GM19455 (cell line): ENCODE measurements around the gene UBE2Z.
"Not testable (repeated sequence)": the region's sequence is repeated elsewhere in the genome, so short reads cannot be mapped to it uniquely, and the experiment has no call there.

Experiments used
- ATAC-seq: cut with Tn5 transposase; IDR thresholded peaks from one replicate; pipeline ENCODE4 v1.9.1; 2021; ENCODE audit not compliant: unreplicated experiment

UBE2Z gene

DNA sequence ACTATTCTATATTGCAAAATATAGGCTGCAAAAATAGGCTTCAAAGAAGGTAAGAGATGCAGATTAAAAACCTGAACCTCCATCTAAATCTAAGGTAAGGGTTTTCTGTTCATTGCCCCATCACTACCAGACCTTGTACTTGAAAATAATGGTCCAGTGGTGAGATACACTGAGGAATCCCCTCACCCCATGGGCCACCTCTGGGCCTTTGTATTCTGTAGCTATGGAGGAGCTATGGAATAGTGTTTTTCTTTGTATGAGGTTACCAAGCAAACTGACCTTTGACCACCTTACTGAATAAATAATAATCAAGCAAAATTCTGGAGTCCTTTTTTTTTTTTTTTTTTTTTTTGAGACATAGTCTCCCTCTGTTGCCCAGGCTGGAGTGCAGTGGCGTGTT is 4.8 kb upstream of the UBE2Z start:
- ATAC-seq = no peak

DNA sequence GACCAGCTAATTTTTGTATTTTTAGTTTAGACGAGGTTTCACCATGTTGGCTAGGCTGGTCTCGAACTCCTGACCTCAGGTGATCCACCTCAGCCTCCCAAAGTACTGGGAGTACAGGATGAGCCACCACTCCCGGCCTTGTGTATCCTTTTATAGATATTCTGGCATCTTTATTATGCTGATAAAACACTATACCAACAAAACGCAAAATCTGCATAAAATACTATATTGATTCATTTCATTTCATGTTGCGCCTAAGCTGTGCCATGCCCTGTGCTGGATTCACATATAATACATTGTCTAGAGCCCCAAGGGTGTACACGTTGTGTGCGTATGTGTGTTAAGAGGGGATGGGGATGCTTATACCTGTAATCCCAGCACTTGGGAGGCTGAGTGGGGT is 3.8 kb upstream of the UBE2Z start:
- no peak for ATAC-seq

DNA sequence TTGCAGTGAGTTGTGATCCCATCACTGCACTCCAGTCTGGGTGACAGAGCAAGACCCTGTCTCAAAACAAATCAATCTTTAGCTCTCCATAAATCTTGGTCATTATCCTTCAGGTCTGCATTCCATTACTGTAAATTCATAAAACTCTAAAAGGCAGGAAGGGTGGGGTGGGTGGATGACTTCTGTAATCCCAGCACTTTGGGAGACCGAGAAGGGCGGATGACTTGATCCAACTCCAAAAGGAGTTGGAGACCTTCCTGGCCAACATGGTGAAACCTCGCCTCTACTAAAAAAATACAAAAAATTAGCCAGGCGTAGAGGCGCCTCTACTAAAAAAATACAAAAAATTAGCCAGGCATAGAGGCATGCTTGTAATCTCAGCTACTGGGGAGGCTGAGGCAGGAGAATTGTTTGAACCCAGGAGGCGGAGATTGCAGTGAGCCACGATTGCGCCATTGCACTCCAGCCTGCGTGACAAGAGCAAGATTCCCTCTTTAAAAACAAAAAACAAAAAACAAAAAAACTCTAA is 2.2 kb upstream of the UBE2Z start:
- ATAC-seq = no peak

DNA sequence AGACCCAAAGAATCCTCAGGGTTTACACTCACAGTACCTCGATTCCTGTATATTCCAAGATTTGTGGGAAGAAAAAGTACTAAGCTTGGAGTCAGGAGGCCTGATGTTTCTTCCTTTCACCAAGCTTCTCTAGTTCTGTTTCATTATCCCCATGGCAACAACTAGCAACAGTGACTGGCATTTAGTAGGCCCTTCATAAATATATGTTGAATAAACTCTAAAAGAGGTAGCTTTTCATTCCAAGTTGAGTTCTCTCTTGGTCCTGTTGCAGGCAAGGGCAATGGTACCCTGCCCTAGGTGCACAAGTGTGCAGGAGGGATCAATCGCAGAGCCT is 527 bp upstream of the UBE2Z start:
- ATAC-seq = no peak

DNA sequence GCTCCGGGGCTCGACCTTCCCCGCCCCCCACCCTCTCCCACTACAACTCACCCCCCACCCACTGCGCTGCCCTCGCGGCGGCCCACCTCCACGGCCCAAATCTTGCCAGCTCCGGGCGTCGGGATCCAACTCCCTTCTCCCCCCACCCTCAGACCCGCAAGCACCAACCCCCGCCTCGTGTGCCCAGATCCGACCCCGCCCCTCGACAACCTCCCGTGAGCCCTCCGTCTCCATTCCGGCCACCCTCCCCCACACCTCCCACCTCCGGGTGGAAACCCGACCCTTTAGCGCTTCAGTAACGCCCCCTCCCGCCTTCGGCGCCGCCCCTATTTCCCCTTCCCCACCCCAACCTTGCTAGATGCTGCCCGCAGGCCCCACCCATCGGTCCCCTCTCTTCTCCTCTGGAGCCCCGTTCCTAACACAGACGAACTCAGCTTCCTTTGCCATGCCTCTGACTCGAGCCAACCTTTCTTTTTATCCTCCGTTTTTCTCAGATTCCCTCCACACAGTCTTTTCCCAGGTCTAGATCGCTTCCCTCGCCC is 717 bp downstream of the UBE2Z start:
- peak; percentile 39 for ATAC-seq

DNA sequence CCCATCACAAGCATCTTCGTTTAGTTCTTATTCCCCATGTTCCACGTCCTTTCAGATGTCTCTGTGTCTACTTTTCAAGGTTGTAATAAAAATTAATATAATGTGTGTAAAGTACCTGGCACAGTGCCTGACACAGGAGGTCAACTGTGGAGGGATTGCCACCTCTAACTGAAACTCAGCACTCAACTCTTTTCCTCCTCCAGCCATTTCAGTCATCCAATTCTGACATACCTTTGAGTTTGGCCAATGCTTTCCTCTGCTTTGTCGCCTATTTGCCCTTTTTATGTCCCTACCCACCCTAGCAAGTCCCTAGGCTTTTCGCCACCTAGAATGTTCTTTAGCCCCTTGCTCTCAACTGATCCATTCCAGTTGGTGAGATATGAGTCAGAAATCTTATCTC is 1.6 kb downstream of the UBE2Z start:
- no peak for ATAC-seq

DNA sequence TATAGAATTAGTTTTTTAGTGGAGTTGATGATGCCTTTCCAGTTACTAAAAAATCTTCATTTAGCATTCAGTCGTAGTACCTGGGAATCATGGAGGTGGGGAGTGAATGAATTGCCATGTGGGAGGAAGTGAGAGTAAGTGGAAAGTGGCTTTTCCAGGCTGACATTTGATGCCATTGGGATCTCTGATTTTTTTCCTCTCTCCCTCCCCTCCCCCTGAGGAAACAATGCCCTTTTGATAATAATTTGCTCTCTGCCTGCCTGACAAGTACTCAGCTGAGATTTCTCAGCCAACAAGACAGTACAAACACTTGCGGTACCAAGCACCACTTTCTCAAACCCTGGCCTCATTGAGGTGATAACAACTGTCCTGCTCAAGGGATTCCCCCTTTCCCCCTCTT is 2.2 kb downstream of the UBE2Z start:
- ATAC-seq = no peak

DNA sequence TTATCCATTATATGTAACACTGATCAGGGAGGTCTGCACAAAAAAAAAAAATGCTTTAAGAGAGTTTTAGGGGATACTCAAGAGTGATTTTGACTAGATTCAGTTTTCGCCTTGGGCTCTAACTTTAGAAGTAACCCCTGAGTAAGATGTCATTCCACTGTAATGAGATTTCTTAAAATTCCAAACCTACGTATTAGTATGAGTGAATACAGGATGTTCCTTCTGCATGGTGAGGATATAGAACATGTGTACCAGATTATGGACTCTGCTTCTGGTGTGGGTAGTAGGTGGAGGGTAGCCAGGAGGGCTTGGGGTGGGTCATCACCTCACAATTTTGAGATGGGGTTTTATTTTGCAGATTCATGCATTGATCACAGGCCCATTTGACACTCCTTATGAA is 4.3 kb downstream of the UBE2Z start:
- no peak for ATAC-seq

DNA sequence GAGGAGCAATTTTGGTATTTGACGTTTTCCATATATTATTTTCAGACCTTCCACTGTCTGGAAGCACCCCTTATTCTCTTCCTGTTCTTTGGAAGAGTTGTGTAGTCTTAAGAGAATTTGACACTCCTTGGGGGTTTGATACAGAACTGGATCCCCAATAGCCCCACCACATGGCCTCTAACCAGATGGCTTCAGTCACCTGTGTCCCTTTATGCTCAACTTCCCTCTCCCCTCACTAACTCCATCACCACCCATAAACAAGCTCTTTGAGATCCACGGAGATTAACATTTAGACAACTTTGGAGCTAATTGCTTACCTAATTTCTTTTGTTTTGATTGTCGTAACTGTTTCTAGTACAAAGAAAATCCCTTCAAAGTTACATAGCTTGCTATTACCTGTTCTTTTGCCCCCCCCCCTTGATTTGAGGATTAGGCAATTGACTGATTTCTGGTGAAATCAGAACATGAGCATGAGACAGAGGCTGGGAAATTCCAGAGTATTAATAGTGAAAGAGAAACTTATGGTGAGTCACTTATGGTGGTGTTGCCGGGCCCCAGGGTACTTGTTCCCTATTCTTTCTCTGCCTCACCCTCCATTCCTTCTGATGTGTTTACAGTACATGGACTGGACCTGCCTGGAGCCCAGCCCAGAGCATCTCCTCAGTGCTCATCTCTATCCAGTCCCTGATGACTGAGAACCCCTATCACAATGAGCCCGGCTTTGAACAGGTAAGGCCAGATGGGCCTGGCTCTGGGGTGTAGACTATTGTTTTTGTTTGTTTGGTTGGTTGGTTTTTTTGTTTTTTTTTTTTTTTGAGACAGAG is 7.5 kb downstream of the UBE2Z start:
- peak; percentile 50 for ATAC-seq

DNA sequence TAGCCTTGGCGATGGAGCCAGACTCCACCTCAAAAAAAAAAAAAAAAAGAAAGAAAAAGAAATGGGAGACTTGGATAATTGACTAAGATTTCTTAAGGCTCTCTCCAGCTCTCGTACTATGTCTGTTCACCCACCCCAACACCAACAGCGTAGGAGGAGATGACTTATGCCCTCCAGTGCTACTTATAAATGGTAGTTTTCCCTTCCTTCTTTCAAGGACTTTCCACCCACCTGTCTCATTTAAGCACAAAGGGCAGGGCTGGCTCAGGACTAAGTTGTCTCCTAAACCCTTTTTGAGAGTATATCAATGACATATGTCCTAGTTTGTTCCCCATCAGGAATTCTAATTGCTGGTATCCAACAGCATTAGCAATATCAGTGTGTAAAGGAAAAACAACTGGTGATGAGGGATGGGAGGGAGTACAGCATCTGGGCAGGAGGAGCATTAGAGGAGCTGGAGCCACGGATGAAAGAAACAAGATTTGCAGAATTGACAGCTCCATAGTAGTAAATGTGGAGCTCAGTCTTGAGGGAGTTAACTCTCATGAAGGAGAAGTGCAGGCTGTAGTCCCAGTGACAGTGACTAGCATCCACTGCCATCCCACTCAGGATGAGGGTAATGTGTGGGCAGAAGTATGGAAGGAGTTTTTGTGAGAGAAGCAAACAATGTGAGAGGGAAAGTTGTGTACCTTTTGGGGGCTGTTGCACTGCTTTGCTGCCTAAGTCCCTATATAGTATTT is 17.2 kb downstream of the UBE2Z start:
- no peak for ATAC-seq

DNA sequence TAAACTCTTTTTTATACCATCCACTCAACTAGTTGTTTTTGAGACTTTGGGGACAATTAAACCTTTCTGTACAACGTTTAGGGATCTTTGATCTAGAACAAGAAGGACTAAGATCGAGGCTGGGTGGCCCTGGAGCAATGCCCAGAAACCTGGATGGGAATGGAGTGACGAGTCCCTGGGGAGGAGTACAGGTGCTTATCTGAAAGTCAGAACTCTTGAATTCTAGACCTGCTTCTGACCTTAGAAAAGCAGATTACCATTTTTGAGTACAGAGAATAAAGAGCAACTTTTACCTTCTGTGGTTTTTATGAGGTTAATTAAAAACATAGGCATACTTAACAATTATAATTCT is 17.8 kb downstream of the UBE2Z start:
- no peak for ATAC-seq

DNA sequence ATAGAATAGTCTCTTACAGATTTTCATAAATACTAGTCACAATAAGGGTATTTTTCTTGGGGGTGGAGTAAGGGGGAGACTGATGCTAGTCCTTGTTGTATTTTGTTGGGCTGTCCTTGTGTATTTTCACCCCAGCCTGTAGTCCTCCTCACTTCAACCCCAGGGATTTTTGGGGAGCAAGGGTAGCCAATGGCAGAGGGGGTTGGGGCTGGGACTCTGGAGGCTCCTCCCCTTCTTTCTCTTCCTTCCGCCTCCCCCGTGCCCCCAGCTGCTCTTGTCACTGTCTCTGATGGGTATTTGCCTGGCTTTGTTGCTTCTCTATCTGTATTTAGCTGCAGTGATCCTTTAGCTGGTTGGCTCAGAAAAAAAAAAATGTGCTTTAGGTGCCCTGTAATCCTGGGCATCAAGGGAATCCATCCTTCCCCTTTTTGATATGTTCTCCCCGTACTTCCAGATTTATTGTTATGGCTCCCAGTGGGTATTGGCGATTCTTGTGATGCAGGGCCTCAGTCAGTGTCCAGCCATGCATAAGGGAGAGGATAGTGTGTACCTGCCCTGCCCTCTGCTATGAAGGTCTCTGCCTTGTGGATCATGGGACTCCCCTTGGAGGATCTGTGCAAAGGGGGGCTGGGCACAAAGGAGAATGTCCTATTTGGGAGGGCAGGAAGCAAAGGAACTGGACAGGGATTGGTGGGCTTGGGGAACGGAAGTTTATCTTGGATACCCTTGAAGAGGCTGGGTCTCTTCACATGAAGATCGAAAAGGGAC is 20.0 kb downstream of the UBE2Z start:
- no peak for ATAC-seq

DNA sequence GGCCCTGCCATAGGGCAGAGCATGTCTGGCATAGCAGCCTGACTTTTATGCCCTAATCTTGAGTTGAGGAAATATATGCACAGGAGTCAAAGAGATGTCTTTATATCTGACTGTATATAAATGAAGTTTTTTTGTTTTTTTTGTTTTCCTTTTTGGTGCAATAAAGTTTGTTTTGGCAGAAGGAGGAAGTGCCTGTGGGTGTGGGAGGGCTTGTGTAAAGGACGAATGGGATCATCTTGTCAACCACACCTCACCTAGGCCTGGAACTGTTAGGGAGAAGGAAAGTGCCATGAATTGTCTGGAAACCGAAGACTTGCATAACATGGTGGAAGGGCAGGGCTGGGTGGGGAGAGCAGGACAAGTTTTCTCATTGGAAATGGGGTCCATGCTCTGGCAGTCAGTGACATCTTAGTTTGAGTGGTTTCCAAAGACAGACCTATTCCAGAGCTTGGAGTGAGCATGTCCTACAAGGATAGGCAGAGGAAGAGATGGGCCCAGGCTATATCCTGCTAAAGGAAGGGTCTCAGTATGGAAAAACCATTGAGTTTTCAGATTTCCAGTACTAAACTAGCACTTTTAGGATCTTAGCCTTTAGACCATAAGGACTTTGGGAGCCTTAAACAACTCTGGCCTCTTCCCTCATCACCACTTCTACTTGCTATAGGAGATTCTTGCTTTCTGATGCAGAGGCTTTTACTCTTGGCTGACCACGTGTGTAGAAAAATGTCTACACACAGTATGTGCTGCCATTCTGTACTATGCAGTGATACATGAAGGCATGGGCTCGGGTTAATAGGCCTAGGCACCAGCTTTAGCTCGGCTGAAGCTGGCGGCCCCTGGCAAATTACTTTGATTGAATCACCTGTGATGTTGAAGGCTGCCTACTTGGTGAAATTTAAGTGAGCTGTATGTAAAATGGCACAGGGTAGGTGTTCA is 20.9 kb downstream of the UBE2Z start:
- ATAC-seq = no peak

DNA sequence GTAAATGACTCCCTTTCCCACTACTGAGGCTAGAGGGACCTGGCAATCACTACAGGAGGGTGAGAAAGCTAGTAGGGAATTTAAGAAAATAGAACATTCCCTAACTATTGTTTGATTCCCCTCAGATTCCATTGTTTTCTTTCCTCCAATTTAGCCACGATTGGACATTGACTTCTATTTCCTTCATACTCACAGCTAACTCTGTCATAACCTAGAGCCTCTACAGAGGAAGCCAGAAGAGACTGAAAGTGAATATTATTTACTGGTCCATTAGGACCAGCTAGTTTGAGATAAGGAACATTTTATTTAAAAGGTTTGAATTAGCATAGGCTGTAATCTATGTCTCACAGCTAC is 21.6 kb downstream of the UBE2Z start:
- ATAC-seq = no peak

DNA sequence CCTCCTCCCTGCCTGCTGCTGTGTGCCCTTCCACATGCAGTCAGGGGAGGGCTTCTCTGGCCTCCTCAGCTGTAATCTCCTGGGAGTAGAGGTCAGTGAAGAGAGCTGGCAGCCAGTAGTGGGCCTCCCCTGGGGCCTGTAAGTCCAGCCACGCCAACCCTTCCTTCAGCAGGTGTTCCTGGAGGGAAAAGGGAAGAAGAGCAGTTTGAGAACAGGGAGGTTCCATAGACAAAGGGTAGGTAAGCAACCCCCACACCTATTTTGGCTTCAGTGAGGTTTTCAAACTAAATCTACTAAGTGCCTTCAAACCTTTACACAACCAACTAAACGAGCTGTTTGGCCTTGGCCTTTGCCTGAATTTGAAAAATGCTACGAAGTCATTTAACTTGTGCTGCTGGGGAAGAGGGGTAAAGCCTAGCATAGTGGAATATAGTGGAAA is 22.2 kb downstream of the UBE2Z start:
- no peak for ATAC-seq

DNA sequence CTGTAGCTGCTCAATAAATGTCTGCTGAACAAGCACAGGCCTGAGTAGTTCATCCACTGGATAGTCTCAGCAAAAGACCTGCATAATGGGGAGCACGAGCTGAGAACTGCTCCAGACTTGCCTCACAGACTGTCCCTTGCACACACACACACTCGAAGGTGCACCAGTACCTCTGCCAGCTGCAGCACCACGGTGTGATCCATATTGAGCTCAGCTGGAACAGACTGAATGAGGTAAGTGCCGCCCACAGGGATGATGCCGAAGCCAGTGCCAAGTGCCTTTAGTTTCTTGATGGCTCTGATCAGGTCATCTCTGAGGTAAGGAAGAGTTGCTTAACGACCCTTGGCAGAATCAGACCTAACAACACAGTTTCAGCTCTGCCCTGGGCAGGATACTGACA is 24.8 kb downstream of the UBE2Z start:
- ATAC-seq = no peak

DNA sequence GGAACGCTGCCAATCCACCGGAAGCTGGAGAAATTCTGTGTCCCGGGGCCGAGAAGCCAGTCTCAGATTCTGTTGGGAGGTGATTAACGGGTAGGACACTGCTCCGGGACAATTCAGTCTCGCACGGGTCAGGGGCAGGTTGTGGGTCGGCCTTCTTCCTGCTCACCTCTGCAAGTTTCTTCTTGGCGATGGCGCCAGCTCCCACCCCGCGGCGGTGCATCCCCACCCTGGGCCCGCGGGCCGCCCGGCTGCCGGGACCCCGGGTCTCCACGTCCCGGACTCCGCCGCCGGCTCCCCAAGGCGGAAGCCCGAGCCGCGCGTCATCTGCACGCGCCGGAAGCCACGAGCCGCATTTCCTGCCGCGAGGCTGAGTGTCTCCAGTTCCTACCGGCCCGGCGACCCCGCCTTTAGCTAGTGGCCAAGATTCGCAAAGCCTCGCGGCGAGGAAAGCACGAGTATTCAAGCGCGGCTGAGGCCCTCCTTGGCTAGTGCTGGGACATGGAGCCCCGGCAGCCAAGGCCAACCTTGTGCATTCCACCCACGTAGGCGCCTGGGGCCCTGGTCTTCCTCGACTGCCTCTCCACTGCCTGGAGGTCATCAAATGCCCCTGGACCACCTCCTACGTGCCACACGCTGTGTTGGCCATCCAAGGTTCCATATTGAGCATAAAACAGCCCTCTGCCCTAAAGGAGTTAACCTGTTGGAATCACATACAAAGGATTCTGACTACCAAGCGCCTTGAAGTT is 36.5 kb downstream of the UBE2Z start, which contains the start of gene SNF8:
Gene SNF8, minus strand, starts transcription at position 328 of the 746 bp plus-strand sequence. Its CDS starts 108 bp downstream, at position 220.
- peak; percentile 78 for ATAC-seq

DNA sequence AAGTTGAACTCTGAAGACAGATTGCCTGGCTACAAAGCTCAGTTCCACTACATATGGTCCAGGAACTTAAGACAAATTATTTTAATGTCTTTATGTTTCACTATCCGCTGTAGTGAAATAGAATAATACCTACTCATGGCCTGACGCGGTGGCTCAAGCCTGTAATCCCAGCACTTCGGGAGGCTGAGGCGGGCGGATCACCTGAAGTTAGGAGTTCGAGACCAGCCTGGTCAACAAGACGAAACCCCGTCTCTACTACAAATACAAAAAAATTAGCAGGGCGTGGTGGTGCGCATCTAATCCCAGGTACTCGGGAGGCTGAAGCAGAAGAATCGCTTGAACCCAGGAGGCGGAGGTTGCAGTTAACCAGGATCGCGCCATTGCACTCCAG is 37.0 kb downstream of the UBE2Z start:
- ATAC-seq = not testable (repeated sequence)

DNA sequence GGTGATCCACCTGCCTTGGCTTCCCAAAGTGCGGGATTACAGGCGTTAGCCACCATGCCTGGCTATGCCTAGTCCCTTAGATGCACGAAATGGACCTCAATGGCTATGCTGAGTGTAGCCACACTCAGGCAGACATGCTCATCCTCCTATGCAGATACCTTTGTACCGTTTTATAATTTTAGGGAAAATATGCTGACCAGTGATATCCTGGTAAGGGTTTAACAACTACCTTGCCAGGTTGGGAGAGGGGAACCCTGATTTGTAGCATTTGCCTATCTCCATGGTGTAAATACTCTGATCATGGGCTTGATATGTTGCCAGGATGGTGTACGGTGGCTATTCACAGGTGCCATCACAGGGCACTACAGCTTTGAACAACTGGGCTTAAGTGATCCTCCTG is 43.4 kb downstream of the UBE2Z start:
- ATAC-seq = no peak

DNA sequence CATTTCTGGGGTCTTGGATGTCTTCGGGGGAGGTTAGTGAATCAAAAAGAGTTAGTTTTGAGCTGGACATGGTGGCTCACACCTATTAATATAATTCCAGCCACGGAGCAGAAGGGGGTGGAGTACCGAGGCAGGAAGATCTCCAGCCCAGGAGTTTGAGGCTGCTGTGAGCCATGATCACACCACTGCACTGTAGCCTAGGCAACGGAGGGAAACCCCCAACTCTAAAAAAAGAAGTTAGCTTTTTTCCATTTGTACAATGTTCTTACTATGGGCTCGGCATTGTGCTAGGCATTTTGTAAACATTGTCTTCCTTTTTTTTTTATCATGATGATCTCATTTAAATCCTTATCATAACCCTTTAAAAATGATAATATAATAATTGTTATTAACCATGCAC is 44.7 kb downstream of the UBE2Z start:
- ATAC-seq = no peak
